Raji (cell line): ENCODE measurements around the gene IER3IP1.

ENCODE experiments used
- POLR2A ChIP-seq: IDR thresholded peaks from 2 replicates; pipeline ENCODE4 v1.6.1; 2011; ENCODE audit warnings: low read depth, low read length, control low read depth; ENCODE audit not compliant: insufficient read depth

Gene IER3IP1

GRCh38 chr18:47115205-47115604, 61.0 kb downstream of the IER3IP1 start:
- TF ChIP-seq POLR2A = no peak

- TF ChIP-seq POLR2A = no peak
These were observed 62.2 kb downstream of the IER3IP1 start for GRCh38 chr18:47113796-47114540.

DNA sequence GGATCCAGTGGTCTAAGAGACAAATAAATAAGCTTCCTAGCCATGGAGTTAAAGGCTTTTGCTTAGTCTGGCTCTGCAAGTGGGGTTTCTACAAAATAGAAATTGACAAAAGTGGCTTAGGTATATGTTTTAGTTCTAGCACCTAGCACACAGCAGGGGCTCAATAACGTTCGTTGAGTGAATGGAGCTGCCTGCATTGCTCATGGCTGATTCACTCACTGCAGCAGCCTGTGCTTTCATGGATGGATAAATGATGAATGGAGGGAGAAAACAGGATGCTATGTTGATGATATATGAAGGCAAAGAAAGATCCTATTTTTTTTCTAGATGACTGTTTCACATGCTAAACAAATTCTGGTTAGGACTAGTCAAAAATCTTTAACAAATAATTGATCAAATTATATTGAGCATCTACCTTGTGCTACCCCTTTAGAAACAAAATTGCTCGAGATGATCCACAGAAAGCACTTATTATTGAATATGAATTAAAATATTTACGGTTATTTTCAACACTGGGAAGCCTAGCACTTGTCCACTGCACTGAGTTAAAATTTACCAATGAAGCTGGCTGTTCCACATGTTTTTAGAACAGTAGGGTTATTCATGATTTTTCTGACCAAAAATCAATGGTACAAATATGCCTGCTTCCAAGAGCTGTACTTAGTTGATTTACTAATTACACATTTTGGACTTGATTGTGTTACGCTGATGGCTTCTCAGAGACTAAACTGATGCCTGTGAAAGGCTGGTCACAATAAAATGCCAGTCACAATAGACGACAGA, 65.5 kb downstream of the IER3IP1 start:
- no peak for TF ChIP-seq POLR2A

DNA sequence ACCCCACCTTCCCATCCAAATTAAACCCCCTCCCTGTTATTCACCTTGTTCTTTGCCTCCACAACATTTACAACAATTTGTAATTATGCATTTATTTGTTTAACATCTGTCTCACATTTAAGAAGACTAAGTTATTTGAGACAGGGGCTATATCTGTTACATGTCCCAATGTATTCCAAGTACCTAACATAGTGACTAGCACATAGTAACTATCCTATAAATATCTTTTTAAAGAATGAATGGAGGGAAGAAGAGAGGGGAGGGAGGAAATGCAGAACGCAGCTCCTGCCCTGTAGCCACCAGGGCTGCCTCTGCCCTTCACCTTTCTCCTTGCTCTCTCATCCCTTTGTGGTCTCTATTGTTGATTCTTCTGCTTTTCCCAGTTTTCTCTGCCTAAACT, 66.4 kb downstream of the IER3IP1 start:
- TF ChIP-seq POLR2A = no peak

DNA sequence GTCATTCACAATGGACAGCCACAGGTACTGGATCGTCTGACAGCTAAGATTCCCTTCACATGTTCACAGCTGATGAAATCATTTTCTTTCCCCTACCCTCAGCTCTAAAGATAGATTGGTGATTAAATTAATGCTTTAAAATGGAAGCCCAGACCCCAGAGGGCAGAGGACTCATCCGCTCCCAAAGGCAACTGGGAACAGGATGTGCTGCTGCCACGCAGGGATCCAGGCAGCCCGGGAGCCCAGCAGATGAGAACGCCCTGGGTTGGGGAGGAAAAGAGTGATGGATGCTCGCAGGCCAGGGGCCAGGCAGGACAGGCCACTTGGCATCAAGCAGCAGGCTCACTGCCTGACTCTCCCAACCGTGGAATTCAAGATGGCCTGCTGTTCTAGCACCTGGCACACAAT, 67.2 kb downstream of the IER3IP1 start:
- TF ChIP-seq POLR2A = no peak

GRCh38 chr18:47108373-47108772, 67.8 kb downstream of the IER3IP1 start:
- no peak for TF ChIP-seq POLR2A
